Suppressor macrophage (primary cell): ENCODE results near the gene MTHFSD.
A peak's percentile ranks its signal among the peaks of the same experiment; 100 is the strongest.

Experiments used
- DNase-seq, 4 experiments: peaks; one replicate each; pipeline ENCODE4 v3.0.0-alpha.2; 2020 to 2022

Gene MTHFSD

DNA sequence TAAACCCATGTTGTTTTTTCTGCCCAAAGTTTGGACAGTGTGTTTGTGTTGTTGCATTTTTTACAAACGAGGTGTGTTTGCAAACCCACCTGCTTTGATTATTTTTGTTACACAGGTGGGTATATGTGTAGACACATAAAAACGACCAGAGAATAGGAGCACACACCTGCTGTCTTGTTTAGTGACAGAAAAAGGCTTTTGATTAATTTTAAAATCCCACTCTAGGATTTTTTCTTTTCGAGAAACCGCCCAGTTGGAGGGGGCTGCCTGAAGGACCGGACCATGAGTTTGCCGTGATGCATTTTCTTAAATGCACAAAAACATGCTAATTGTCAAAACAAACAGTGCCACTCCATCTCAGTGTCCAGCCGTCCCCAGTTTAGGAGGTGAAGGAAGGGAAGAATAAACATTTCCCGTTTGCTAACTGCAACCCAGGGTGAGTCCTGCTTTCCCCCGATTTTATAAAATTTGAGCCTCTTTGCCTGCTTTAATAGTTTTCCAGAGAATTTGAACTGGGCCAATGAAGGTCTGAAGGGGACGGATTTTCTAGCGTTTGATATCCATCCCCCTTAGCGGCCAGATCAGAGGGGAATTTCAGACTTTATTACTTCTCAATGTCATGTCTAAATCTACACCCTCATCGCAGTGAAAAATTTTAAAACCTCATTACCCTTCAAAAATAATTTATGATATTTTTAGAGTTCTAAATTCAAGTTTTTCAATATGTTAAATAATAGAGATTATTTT lies 14.8 kb upstream of the MTHFSD start:
- DNase-seq = no peak

DNA sequence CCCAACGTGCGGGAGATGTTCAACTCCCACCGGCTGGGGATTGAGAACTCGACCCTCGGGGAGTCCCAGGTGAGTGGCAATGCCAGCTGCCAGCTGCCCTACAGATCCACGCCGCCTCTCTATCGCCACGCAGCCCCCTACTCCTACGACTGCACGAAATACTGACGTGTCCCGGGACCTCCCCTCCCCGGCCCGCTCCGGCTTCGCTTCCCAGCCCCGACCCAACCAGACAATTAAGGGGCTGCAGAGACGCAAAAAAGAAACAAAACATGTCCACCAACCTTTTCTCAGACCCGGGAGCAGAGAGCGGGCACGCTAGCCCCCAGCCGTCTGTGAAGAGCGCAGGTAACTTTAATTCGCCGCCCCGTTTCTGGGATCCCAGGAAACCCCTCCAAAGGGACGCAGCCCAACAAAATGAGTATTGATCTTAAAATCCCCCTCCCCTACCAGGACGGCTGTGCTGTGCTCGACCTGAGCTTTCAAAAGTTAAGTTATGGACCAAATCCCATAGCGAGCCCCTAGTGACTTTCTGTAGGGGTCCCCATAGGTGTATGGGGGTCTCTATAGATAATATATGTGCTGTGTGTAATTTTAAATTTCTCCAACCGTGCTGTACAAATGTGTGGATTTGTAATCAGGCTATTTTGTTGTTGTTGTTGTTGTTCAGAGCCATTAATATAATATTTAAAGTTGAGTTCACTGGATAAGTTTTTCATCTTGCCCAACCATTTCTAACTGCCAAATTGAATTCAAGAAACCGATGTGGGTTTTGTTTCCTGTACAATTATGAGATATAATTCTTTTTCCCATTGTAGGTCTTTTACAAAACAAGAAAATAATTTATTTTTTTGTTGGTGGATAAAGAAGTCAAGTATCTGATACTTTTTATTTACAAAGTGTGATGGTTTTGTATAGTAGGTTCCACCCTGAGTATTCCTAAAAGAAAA lies 13.9 kb upstream of the MTHFSD start:
- DNase-seq = no peak

DNA sequence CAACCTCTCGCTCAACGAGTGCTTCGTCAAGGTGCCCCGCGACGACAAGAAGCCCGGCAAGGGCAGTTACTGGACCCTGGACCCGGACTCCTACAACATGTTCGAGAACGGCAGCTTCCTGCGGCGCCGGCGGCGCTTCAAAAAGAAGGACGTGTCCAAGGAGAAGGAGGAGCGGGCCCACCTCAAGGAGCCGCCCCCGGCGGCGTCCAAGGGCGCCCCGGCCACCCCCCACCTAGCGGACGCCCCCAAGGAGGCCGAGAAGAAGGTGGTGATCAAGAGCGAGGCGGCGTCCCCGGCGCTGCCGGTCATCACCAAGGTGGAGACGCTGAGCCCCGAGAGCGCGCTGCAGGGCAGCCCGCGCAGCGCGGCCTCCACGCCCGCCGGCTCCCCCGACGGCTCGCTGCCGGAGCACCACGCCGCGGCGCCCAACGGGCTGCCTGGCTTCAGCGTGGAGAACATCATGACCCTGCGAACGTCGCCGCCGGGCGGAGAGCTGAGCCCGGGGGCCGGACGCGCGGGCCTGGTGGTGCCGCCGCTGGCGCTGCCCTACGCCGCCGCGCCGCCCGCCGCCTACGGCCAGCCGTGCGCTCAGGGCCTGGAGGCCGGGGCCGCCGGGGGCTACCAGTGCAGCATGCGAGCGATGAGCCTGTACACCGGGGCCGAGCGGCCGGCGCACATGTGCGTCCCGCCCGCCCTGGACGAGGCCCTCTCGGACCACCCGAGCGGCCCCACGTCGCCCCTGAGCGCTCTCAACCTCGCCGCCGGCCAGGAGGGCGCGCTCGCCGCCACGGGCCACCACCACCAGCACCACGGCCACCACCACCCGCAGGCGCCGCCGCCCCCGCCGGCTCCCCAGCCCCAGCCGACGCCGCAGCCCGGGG lies 12.9 kb upstream of the MTHFSD start:
- no peak for DNase-seq

DNA sequence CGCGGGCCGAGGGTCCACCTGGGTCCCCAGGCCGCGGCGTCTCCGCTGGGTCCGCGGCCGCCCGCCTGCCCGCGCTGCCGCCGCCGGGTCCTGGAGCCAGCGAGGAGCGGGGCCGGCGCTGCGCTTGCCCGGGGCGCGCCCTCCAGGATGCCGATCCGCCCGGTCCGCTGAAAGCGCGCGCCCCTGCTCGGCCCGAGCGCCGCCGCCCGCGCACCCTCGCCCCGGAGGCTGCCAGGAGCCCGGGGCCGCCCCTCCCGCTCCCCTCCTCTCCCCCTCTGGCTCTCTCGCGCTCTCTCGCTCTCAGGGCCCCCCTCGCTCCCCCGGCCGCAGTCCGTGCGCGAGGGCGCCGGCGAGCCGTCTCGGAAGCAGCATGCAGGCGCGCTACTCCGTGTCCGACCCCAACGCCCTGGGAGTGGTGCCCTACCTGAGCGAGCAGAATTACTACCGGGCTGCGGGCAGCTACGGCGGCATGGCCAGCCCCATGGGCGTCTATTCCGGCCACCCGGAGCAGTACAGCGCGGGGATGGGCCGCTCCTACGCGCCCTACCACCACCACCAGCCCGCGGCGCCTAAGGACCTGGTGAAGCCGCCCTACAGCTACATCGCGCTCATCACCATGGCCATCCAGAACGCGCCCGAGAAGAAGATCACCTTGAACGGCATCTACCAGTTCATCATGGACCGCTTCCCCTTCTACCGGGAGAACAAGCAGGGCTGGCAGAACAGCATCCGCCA lies 12.1 kb upstream of the MTHFSD start:
- DNase-seq = no peak

DNA sequence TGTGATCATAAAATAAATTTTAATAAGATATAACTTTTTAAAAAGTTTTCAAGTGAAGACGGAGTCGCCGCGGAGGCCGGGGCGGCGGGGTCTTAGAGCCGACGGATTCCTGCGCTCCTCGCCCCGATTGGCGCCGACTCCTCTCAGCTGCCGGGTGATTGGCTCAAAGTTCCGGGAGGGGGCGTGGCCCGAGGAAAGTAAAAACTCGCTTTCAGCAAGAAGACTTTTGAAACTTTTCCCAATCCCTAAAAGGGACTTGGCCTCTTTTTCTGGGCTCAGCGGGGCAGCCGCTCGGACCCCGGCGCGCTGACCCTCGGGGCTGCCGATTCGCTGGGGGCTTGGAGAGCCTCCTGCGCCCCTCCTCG lies 11.5 kb upstream of the MTHFSD start, which contains the start of gene FOXC2:
TSS of gene FOXC2 (plus strand) at position 229 of the 365 bp plus-strand sequence. CDS start 507 bp downstream, outside the sequence.
- DNase-seq = peak; percentile 24 to 56 (median 35)

DNA sequence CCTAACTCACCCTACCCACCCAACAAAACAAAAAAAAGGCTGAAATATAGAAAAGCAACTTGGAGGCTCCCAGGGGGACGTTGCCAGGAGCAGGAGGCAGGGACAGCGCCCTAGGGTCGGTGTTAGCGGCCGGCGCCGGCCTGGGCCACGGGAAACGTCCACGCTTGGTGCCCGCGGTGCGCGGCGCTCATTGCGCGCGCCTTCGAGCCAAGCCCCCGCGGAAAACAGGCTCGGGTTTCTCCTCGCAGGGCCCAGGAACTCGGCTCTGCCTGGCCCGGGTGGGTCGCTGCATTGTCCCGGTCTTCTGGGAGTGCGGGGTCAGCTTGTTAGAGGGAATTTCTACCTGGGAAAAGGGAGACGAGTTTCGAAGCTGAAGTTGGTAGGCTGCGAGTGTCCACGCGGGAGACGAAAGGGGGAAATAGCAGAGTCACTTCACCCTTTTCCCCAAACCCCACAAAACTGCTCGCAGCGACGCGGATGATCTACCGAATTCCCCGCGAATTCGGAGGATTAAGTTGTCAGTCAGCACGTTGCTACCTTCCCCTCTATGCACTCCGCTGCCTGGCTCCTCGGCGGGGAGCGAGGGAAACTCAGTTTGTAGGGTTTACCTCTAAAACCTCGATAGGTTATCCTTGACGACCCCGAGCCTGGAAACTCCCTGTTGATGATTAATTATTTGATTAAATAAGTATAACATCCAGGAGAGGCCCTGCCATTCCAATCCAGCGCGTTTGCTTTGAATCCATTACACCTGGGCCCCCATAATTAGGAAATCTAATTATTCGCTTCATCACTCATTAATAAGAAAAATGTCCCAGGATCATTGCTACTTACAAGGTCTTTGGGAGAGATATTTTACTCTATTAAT lies 10.8 kb upstream of the MTHFSD start:
- no peak for DNase-seq

DNA sequence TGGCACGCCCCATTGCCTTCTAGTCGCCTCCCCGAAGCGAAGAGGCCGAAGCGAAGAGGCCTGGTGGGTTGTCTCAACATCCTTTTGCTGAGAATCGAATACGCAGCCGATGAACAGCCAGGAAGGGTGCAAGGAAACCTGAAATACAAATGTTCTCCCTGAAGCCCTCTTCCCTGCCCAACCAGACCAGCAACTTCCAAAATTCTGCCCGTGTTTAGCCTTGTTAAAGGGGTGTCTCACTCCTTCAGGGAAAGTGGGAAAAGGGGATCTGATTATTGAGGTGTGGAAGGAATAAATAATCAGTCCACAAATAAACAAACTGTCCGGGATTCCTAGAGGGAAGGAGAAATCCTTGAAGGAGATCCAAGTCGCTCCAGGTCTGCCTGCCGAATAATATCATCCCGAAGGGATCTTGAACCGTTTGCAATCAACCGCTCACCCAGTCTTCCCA lies 10.2 kb upstream of the MTHFSD start:
- no peak for DNase-seq

DNA sequence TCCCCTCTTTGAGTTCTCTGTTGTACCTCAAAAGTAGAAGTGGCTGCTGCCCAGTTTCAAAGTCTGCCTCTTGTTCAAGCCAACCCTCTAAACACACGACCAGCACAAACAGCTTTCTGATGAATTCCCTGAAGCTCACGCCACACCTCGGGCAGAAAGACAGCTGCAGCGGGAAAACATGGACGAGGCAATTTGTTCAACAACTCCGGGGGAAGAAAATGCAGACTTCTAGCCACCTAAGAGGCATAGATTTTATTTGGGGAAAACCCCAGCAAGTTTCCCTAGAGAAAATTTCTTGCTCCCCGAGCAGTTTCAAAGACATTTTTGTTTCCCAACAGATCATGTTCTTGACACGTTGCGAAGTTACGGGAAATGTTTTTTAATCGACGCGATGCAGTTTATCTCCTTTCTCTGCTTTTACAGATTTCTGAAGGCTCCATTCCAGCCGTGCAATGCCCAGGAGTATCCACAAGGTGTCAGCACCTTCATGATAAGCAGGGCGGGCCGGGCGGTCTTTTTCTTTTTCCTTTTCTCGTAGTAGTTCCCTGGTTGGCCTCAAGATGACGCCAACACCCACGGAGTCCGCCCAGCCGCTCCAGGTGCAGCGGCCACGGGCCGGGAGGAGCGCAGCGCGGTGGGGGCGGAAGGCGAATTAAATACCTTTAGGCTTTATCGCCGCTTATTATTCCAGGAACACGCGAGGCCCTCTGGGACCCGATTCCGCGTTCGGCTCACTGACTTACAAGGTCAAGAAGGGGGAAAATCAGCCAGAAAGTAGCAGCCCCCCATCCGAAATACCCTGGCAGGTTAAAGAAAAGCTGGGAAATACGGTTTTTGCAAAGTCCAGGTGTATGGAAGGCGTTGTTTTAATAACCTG lies 8.7 kb upstream of the MTHFSD start:
- DNase-seq = peak; percentile 88 to 94 (median 93)

DNA sequence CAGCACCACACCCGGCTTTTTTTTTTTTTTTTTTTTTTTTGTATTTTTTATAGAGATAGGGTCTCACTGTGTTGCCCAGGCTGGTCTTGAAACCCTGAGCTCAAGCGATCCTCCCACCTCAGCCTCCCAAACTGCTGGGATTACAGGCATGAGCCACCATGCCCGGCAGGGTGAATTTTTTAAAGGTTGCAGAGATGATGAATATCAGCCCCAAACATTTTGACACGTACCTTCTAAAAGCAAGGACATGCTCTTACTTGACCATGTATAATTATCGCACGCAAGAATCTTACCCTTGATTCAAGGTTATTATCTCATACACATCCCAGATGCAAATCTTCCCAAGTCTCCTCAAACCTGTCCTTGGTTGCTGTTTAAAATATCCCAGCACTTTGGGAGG lies 7.3 kb upstream of the MTHFSD start:
- no peak for DNase-seq

DNA sequence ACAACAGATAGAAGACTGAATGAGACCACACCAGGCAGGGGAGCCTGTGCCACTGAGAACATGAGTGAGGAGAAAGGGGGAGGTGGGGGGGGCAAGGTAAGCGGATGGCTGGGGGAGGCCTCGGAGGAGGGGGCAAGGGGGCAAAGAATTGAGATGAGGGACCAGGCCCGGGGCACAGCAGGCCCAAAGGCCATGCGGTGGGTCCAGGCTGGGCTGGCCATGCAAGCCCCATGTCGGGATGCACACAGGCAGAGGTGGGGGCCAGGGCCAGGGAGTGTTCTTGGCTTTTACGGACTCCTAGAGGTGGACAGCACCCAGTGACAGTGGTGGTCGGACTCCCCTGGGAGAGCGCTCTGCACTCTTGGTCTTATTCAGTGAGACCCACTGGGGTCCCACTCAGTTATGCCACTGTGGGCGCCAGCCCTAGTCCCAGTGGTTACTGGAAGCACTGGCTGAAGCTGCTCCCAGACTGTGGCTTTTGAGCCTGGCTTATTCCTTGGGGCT lies 4.8 kb upstream of the MTHFSD start:
- DNase-seq = no peak

DNA sequence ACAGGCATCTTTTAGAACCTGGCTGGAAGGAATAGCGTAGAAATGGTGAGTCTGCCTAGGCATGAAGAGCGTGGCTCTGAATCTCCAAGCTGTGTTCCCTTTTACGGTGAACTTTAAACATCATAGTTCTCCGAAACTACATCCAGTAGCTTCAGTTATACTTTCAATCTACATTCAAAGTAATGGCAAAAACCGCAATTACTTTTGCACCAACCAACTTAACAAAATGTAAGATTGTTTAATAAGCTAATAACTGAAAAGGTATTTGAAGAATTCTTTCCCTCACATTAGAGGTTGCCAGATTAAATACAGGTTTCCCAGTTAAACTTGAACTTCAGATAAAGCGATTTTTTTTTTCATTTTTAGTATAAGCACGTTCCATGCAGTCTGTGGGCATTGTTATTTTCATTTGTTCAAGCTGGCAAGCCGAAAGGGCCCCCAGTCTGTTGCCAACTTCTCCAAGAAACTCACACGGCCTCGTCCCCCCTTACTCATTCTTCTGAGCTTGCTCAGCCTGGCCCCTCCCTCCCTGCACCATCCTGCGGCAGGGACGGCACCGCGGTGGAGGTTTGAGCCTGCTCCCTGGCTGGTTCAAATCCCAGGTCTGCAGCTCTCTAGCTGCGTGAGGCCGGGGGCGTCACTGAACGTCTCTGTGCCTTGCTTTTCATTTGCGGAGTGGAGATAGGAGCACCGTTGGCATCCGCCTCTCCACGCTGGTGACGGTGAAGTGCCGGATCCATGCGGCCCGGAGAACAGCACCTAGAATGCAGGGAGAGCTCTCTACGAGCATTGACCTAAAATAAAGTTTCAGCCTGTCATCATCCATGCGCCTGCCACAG lies 3.5 kb upstream of the MTHFSD start:
- DNase-seq = no peak

DNA sequence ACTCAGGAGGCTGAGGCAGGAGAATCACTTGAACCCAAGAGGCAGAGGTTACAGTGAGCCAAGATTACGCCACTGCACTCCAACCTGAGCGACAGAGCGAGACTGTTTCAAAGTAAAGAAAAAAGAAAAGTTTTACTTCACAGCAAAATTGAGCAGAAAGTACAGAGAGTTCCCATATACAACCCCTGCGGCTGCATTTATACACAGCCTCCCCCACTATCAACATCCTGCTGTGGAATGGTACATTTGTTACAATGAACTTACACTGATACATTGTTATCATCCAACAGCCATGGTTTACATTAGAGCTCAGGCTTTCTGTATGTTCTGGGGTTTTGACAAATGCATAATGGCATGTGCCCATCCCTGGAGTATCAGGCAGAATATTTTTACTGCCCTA lies 2.6 kb upstream of the MTHFSD start:
- DNase-seq = no peak

DNA sequence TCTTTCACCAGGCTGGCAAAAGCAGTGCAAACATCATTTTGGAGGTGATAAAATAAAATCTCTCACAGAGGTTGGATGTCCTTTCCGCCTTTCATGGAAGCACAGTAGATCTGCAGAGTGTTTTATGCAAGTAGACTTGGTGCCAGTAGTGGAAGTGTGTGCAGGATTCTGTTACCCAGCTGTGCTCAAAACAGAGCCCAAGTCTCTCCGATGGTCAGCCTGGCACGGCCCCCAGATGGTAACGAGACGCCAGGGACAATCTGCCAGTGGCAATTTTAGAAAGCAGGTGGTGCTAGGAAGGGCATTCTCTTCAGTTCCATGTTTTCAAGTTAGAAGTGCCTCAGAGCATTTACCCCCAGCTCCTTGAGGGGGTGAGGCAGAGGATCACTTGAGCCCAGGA lies 1.5 kb upstream of the MTHFSD start:
- no peak for DNase-seq

DNA sequence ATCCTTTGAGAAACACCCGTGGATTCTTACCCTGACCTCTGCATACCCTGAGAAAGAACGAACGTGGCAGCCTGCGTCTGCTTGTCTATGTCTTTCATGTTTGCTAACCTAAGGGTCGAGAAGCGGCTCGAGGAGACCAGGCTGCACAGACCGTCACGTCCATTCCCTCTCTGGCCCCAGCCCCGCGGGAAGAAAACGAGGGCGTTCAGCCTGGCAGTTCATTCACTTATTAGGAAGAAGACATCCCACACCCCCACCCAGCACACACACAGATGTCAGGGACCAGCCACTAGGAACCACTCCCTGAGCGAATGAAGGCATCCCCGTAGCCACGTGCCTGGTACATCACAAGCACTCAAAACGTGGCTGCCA lies 655 bp upstream of the MTHFSD start:
- no peak for DNase-seq

DNA sequence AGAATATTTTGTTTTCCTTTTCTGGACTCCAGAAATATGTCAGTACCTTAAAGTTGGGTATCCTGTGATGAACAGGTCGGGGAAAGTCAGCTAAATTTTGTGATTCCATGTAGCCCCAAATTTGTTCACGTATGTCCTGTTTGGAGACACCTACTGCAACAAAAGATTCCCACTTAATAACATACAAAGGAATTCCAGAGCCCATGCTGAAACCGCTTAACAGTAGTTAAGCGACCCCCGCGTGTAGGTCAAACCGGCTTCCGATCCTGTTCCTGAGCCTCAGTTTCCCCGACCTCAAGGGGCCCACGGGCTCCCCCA lies 477 bp downstream of the MTHFSD start:
- DNase-seq = no peak

DNA sequence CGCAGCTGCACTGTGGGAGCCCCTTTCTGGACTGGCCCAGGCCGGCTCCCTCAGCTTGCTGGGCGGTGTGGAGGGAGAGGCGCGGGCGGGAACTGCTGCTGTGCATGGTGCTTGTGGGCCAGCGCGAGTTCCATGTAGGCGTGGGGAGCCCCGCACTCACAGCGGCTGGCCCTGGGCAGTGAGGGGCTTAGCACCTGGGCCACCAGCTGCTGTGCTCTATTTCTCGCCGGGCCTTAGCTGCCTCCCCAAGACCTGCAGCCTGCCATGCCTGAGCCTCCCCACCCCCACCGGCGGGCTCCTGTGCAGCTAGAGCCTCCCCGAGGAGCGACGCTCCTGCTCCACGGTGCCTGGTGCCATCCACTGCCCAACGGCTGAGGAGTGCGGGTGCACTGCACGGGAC lies 1.7 kb downstream of the MTHFSD start:
- DNase-seq = no peak

DNA sequence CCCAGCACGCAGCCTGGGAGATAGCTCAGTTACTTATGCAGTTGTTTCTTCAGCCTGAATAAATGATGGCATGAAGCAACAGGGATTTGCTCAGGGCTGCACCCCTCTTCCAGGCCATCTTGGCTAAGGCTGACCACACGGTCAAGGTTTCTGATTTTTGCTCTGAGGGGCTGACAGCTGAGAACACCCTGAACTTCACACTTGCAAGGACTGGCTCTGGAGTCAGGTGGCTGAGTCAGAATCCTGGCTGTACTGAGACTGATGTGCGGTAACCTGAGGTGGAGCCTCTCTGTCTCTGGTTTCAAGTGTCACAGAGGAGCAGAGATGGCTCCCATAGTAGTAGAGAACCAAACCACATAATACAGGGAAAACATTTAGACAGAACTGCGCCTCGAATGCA lies 4.8 kb downstream of the MTHFSD start:
- DNase-seq = no peak

DNA sequence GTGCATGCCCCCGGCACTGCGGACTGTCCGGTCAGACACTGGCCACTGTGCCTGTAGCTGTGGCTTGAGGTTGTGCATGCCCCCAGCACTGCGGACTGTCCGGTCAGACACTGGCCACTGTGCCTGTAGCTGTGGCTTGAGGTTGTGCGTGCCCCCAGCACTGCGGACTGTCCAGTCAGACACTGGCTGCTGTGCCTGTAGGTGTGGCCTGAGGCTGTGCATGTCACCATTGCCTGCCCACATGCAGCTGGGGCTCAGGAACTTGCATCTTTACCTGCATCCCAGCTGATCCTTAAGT lies 5.2 kb downstream of the MTHFSD start:
- no peak for DNase-seq
